ENCODE data around the gene BRPF1. TPM values are rescaled to one million over a fixed set of nuclear protein-coding genes. Genes with fewer than 3 reads are reported as not detected.

The BRPF1 gene
- total RNA-seq, 1 donor, result 17.3 TPM

DNA sequence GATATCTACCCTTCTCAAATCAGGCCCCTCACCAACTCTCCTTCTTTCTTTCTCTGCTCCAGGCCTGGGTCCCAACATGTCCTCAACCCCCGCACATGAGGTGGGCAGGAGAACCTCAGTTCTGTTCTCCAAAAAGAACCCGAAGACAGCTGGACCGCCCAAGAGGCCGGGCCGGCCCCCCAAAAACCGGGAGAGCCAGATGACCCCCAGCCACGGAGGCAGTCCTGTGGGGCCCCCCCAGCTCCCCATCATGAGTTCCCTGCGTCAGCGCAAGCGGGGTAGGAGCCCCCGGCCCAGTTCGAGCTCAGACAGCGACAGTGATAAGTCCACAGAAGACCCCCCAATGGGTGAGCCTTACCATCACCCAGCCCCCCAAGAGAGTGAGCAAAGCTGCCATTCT lies 12.6 kb downstream of the BRPF1 start:
- no peak for DNase-seq (ENCODE audit: low read depth)
- no peak overlapping the region for H3K4me3 ChIP-seq (ENCODE audit: low read depth, low read length)
- TF ChIP-seq CTCF (IDR thresholded peaks at IDR 0.05; ENCODE audit: insufficient read depth, low read depth, low read length), result no peak

- H3K4me3 ChIP-seq (ENCODE audit: low read depth, low read length), result no peak overlapping the region
- DNase-seq (ENCODE audit: low read depth), result no peak
- TF ChIP-seq CTCF (IDR thresholded peaks at IDR 0.05; ENCODE audit: insufficient read depth, low read depth, low read length), result no peak
These were observed 14.0 kb downstream of the BRPF1 start for GRCh38 chr3:9745521-9745920.

DNA sequence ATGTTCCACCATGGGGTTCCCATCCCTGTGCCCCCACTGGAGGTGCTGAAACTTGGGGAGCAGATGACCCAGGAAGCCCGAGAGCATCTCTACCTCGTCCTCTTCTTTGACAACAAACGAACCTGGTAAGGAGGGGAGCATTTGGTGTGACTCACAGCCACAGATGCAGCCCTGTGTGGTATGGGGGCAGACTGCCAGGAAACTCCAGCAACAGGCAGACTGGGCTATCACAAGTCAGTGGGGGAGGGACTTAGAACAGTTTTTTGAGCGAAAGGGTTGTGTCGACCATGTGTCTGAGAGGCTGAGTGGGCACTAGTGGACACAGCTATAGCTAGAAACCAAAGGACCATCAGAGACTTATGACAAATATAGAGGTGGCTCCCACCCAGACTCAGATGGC lies 14.8 kb downstream of the BRPF1 start:
- H3K4me3 ChIP-seq (ENCODE audit: low read depth, low read length), result no peak overlapping the region
- no peak for TF ChIP-seq CTCF (IDR thresholded peaks at IDR 0.05; ENCODE audit: insufficient read depth, low read depth, low read length)
- DNase-seq (ENCODE audit: low read depth), result peak; percentile 77

DNA sequence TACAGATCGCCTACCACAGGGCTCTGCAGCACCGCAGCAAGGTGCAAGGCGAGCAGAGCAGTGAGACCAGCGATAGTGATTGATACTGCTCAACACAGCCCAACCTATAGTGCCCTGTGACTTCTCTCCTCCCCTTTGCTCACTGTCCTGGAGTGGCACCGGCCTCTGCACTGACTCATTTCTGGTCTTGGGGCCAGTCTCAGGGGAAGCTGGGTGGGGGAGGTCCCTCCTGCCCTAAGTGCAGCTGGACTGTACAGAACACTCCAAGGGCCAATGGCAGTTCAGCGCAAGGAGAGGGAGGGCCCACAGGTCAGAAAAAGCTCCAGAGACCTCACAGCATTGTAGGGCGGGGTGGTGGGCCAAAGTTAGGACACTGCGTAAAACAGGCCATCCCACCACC lies 15.7 kb downstream of the BRPF1 start:
- no peak for TF ChIP-seq CTCF (IDR thresholded peaks at IDR 0.05; ENCODE audit: insufficient read depth, low read depth, low read length)
- DNase-seq (ENCODE audit: low read depth), result peak; percentile 45
- H3K4me3 ChIP-seq (ENCODE audit: low read depth, low read length), result no peak overlapping the region

- TF ChIP-seq CTCF (IDR thresholded peaks at IDR 0.05; ENCODE audit: insufficient read depth, low read depth, low read length), result no peak
- H3K4me3 ChIP-seq (ENCODE audit: low read depth, low read length), result no peak overlapping the region
- no peak for DNase-seq (ENCODE audit: low read depth)
These were observed 16.5 kb downstream of the BRPF1 start for GRCh38 chr3:9748031-9748430.

GRCh38 chr3:9749296-9749644 lies 17.7 kb downstream of the BRPF1 start:
- TF ChIP-seq CTCF (IDR thresholded peaks at IDR 0.05; ENCODE audit: insufficient read depth, low read depth, low read length), result no peak
- no peak for DNase-seq (ENCODE audit: low read depth)

More at GRCh38 chr3:9749296-9749644, 17.7 kb downstream of the BRPF1 start:
- peak overlapping the region; percentile 86 for H3K4me3 ChIP-seq (ENCODE audit: low read depth, low read length)
